ENCODE data around the gene RGMB. TPM values are rescaled to one million over a fixed set of nuclear protein-coding genes. Genes with fewer than 3 reads are reported as not detected.

The RGMB gene
- total RNA-seq, 1 donor from 2014 or later, result 29.7 TPM

DNA sequence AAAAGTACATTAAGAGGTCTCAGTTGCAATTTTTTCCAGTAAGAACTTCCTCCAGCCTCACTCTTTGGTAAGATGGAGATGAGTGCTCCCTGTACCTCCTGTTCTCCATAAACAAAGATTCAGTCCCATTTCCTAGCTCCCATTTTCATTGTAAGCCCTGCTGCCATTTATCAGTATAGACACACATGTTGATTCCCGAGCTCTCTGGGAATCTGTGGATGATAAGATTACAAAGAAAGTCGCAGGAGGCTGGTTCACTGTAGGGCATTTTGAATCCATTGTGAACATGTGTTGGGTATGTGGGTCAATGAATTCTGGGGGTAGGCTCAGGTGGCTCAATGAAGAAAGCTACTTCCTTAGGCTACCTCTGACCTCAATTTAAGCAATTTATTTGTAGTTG, 36.7 kb downstream of the RGMB start:
- Histone ChIP-seq H3K4me1 (ENCODE audit: control insufficient read depth in 3 of 3, insufficient read depth in 3 of 3, low read length in 3 of 3) (no peaks in the 10 kb centered on the region), H3K36me3 (ENCODE audit: control insufficient read depth in 3 of 3, insufficient read depth in 3 of 3, low read length in 3 of 3) (no peaks in the 10 kb centered on the region), H3K27me3 (ENCODE audit: control insufficient read depth in 3 of 3, insufficient read depth in 3 of 3, low read length in 3 of 3) (no peaks in the 10 kb centered on the region), H3K9ac (ENCODE audit: low read depth in 1 of 3, low read length in 3 of 3) (no peak overlapping the region), H3K9me3 (ENCODE audit: control insufficient read depth in 3 of 3, low read length in 3 of 3) (peaks cover 0 to 7% (median 2%) of the 10 kb centered on the region in 3 donors), H3K4me3 (ENCODE audit: low read length in 3 of 3) (no peak overlapping the region), H3K27ac (ENCODE audit: low read depth, low read length) (no peak overlapping the region)

- Histone ChIP-seq H3K4me1 (ENCODE audit: control insufficient read depth in 3 of 3, insufficient read depth in 3 of 3, low read length in 3 of 3) (no peaks in the 10 kb centered on the region), H3K9me3 (ENCODE audit: control insufficient read depth in 3 of 3, low read length in 3 of 3) (no peaks in the 10 kb centered on the region), H3K4me3 (ENCODE audit: low read length in 3 of 3) (no peak overlapping the region), H3K27me3 (ENCODE audit: control insufficient read depth in 3 of 3, insufficient read depth in 3 of 3, low read length in 3 of 3) (no peaks in the 10 kb centered on the region), H3K36me3 (ENCODE audit: control insufficient read depth in 3 of 3, insufficient read depth in 3 of 3, low read length in 3 of 3) (no peaks in the 10 kb centered on the region), H3K9ac (ENCODE audit: low read depth in 1 of 3, low read length in 3 of 3) (no peak overlapping the region), H3K27ac (ENCODE audit: low read depth, low read length) (no peak overlapping the region)
These were observed 40.3 kb downstream of the RGMB start for GRCh38 chr5:98813755-98814154.

GRCh38 chr5:98816582-98817222, 43.2 kb downstream of the RGMB start:
- Histone ChIP-seq H3K27me3 (ENCODE audit: control insufficient read depth in 3 of 3, insufficient read depth in 3 of 3, low read length in 3 of 3) (no peaks in the 10 kb centered on the region), H3K27ac (ENCODE audit: low read depth, low read length) (no peak overlapping the region), H3K9me3 (ENCODE audit: control insufficient read depth in 3 of 3, low read length in 3 of 3) (peaks cover 0 to 4% (median 0%) of the 10 kb centered on the region in 3 donors), H3K4me3 (ENCODE audit: low read length in 3 of 3) (no peak overlapping the region), H3K9ac (ENCODE audit: low read depth in 1 of 3, low read length in 3 of 3) (no peak overlapping the region), H3K4me1 (ENCODE audit: control insufficient read depth in 3 of 3, insufficient read depth in 3 of 3, low read length in 3 of 3) (no peaks in the 10 kb centered on the region), H3K36me3 (ENCODE audit: control insufficient read depth in 3 of 3, insufficient read depth in 3 of 3, low read length in 3 of 3) (no peaks in the 10 kb centered on the region)

DNA sequence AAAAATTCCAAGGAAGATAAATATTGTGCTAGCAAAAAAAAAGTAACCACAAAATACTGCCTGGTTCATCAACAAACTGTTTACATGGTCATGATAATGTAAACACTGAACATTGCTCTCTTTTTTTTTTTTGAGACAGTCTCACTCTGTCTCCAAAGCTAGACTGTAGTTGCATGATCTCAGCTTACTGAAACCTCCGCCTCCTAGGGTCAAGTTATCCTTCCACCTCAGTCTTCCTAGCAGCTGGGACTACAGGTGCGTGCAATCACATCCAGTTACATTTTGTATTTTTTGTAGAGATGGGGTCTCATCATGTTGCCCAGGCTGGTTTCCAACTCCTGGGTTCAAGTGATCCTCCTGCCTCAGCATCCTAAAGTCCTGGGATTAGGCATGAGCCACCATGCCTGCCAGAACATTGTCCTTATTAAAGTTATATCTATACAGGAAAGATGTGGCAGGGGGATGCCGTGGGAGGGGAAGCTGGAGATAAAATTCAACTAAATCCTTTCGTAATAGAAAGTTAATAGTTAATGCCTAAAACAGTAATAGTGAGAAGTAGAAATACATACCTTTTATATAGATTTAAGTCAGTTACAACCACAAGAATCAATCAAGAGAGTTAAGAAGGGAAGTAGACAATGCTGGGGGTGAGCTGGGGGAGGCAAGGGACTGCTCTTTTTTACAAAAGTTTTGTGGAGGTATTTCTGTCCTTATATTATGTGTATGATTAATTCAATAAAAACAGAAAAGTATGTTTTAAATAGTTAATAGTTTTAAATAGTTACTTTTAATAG, 52.3 kb downstream of the RGMB start:
- no peak overlapping the region for H3K27ac ChIP-seq (ENCODE audit: low read depth, low read length)
- H3K9me3 ChIP-seq (ENCODE audit: control insufficient read depth in 3 of 3, low read length in 3 of 3), result peaks cover 0 to 1% (median 0%) of the 10 kb centered on the region in 3 donors
- H3K4me3 ChIP-seq (ENCODE audit: low read length in 3 of 3), result no peak overlapping the region
- H3K36me3 ChIP-seq (ENCODE audit: control insufficient read depth in 3 of 3, insufficient read depth in 3 of 3, low read length in 3 of 3), result no peaks in the 10 kb centered on the region
- no peak overlapping the region for H3K9ac ChIP-seq (ENCODE audit: low read depth in 1 of 3, low read length in 3 of 3)
- no peaks in the 10 kb centered on the region for H3K27me3 ChIP-seq (ENCODE audit: control insufficient read depth in 3 of 3, insufficient read depth in 3 of 3, low read length in 3 of 3)
- no peaks in the 10 kb centered on the region for H3K4me1 ChIP-seq (ENCODE audit: control insufficient read depth in 3 of 3, insufficient read depth in 3 of 3, low read length in 3 of 3)

DNA sequence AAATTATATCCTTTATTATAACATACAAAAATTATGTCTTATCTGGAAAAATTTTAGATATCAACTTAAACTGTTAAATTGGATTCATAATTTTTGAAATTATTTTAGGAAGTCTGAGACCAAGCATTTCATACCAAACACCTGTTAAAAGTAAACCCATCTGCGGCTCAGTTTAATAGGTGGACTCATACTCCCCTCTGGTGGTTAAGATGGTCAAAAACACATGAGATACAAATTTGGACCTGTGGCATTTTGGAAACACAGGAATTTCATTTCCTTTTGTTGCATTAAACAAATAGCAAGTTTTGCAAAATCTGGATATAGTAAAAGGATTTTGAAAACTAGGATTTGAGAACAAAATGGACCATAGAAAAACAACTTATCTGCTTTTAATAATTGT, 53.7 kb downstream of the RGMB start:
- H3K27me3 ChIP-seq (ENCODE audit: control insufficient read depth in 3 of 3, insufficient read depth in 3 of 3, low read length in 3 of 3), result no peaks in the 10 kb centered on the region
- no peak overlapping the region for H3K27ac ChIP-seq (ENCODE audit: low read depth, low read length)
- no peaks in the 10 kb centered on the region for H3K4me1 ChIP-seq (ENCODE audit: control insufficient read depth in 3 of 3, insufficient read depth in 3 of 3, low read length in 3 of 3)
- no peaks in the 10 kb centered on the region for H3K9me3 ChIP-seq (ENCODE audit: control insufficient read depth in 3 of 3, low read length in 3 of 3)
- no peak overlapping the region for H3K4me3 ChIP-seq (ENCODE audit: low read length in 3 of 3)
- no peak overlapping the region for H3K9ac ChIP-seq (ENCODE audit: low read depth in 1 of 3, low read length in 3 of 3)
- no peaks in the 10 kb centered on the region for H3K36me3 ChIP-seq (ENCODE audit: control insufficient read depth in 3 of 3, insufficient read depth in 3 of 3, low read length in 3 of 3)

- Histone ChIP-seq H3K27ac (ENCODE audit: low read depth, low read length) (no peak overlapping the region), H3K9ac (ENCODE audit: low read depth in 1 of 3, low read length in 3 of 3) (no peak overlapping the region), H3K27me3 (ENCODE audit: control insufficient read depth in 3 of 3, insufficient read depth in 3 of 3, low read length in 3 of 3) (no peaks in the 10 kb centered on the region), H3K4me1 (ENCODE audit: control insufficient read depth in 3 of 3, insufficient read depth in 3 of 3, low read length in 3 of 3) (no peaks in the 10 kb centered on the region), H3K9me3 (ENCODE audit: control insufficient read depth in 3 of 3, low read length in 3 of 3) (no peaks in the 10 kb centered on the region), H3K36me3 (ENCODE audit: control insufficient read depth in 3 of 3, insufficient read depth in 3 of 3, low read length in 3 of 3) (no peaks in the 10 kb centered on the region), H3K4me3 (ENCODE audit: low read length in 3 of 3) (no peak overlapping the region)
These were observed 54.3 kb downstream of the RGMB start for GRCh38 chr5:98827588-98828284.

DNA sequence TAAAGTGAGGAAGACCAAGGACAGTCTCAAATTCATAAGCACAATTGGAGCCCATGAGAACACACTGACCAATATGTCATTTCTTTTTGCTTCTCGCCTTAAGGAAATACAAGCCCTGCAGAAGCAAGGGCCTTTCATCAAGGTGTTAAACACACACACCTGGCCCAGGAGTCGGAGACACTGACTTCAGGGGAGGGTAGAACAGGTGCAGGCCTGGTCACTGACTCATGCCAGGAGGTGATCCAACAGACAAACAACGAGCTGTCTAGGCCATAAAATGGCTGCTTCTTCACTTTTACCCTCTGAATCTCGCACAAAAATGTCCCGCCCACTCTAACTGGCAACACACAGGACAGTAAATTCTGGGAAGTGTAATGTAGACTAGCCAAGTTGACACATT, 62.7 kb downstream of the RGMB start:
- no peaks in the 10 kb centered on the region for H3K4me1 ChIP-seq (ENCODE audit: control insufficient read depth in 3 of 3, insufficient read depth in 3 of 3, low read length in 3 of 3)
- H3K27me3 ChIP-seq (ENCODE audit: control insufficient read depth in 3 of 3, insufficient read depth in 3 of 3, low read length in 3 of 3), result no peaks in the 10 kb centered on the region
- H3K9ac ChIP-seq (ENCODE audit: low read depth in 1 of 3, low read length in 3 of 3), result no peak overlapping the region
- no peaks in the 10 kb centered on the region for H3K36me3 ChIP-seq (ENCODE audit: control insufficient read depth in 3 of 3, insufficient read depth in 3 of 3, low read length in 3 of 3)
- no peak overlapping the region for H3K27ac ChIP-seq (ENCODE audit: low read depth, low read length)
- H3K4me3 ChIP-seq (ENCODE audit: low read length in 3 of 3), result no peak overlapping the region
- H3K9me3 ChIP-seq (ENCODE audit: control insufficient read depth in 3 of 3, low read length in 3 of 3), result no peaks in the 10 kb centered on the region

DNA sequence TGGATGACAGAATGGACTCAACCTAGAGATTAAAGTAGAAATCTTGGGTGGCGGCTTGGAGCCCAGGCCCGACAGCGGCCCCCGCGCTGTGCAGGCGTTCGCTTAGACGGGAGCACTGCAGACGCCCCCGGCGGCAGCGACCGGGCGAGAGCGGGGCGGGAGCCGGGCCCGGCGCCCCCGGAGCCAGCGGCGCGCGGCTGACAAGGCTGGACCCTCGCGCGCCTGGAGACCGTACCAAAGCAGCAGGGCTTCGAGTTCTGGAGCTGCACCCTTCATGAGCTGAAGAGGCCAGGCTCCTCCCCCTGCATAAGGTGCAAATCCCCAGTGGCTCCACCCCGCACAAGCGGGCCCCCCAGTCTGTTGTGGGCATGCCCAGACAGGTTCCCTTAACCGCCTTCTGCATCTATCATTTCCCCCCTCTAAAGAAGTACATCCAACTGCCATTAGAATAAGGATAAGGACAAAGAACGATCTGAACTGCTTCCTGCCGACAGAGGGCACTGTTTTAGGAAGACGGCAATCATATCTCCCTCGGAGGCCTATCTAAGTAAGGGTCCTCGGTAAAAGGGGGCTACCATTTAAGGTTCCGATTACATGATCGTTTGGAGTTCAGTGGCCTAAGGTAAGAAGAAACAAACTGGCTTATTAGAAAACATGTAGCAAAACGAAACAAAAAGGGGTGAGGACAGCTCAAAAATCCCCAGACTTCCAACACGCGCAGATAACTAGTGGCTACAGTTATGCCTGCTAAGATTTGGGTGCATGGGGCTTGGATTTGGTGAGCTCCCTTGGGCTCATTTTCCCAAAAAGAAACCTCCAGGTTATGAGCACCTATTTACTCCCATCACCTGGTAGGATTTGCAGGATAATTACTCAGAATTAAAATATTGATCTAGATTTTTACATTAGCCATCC, 66.3 kb downstream of the RGMB start:
- Histone ChIP-seq H3K4me1 (ENCODE audit: control insufficient read depth in 3 of 3, insufficient read depth in 3 of 3, low read length in 3 of 3) (no peaks in the 10 kb centered on the region), H3K36me3 (ENCODE audit: control insufficient read depth in 3 of 3, insufficient read depth in 3 of 3, low read length in 3 of 3) (no peaks in the 10 kb centered on the region), H3K27me3 (ENCODE audit: control insufficient read depth in 3 of 3, insufficient read depth in 3 of 3, low read length in 3 of 3) (no peaks in the 10 kb centered on the region), H3K9ac (ENCODE audit: low read depth in 1 of 3, low read length in 3 of 3) (no peak overlapping the region), H3K4me3 (ENCODE audit: low read length in 3 of 3) (no peak overlapping the region), H3K27ac (ENCODE audit: low read depth, low read length) (no peak overlapping the region), H3K9me3 (ENCODE audit: control insufficient read depth in 3 of 3, low read length in 3 of 3) (no peaks in the 10 kb centered on the region)

- no peaks in the 10 kb centered on the region for H3K4me1 ChIP-seq (ENCODE audit: control insufficient read depth in 3 of 3, insufficient read depth in 3 of 3, low read length in 3 of 3)
- H3K4me3 ChIP-seq (ENCODE audit: low read length in 3 of 3), result no peak overlapping the region
- no peak overlapping the region for H3K27ac ChIP-seq (ENCODE audit: low read depth, low read length)
- no peaks in the 10 kb centered on the region for H3K9me3 ChIP-seq (ENCODE audit: control insufficient read depth in 3 of 3, low read length in 3 of 3)
- no peaks in the 10 kb centered on the region for H3K36me3 ChIP-seq (ENCODE audit: control insufficient read depth in 3 of 3, insufficient read depth in 3 of 3, low read length in 3 of 3)
- H3K9ac ChIP-seq (ENCODE audit: low read depth in 1 of 3, low read length in 3 of 3), result no peak overlapping the region
- no peaks in the 10 kb centered on the region for H3K27me3 ChIP-seq (ENCODE audit: control insufficient read depth in 3 of 3, insufficient read depth in 3 of 3, low read length in 3 of 3)
These were observed 67.5 kb downstream of the RGMB start for GRCh38 chr5:98840946-98841345.
